Measurements from ENCODE around the gene KERA. TPM values are rescaled to one million over a fixed set of nuclear protein-coding genes. Genes with fewer than 3 reads are reported as not detected.

The KERA gene
- total RNA-seq, 1 experiment from 2014 or later: not detected

- intact Hi-C loops (cut with micrococcal nuclease; ENCODE audit: unreplicated experiment): no loop called here
Observed at GRCh38 chr12:91001306-91001705, 56.5 kb downstream of the KERA start.

More at GRCh38 chr12:91001306-91001705, 56.5 kb downstream of the KERA start:
- H3F3A ChIP-seq (ENCODE audit: insufficient read depth, low read depth): no peaks in the 10 kb centered on the region
- H3K36me3 ChIP-seq (ENCODE audit: low read depth): no peaks in the 10 kb centered on the region
- no peaks in the 10 kb centered on the region for H3K27me3 ChIP-seq (ENCODE audit: insufficient read depth, low read depth)
- BruUV-seq (replicated peaks): no TSS peak
- H3K4me2 ChIP-seq: no peak overlapping the region
- no peak overlapping the region for H3K4me3 ChIP-seq
- CTCF ChIA-PET: no interaction called here
- no peaks in the 10 kb centered on the region for H3K9me3 ChIP-seq (ENCODE audit: insufficient read depth, low read depth)
- H3K79me2 ChIP-seq (ENCODE audit: low read depth): no peaks in the 10 kb centered on the region
- H3K4me1 ChIP-seq (replicated peaks; ENCODE audit: insufficient read depth): peaks cover 31% of the 10 kb centered on the region
- H4K20me1 ChIP-seq (ENCODE audit: insufficient read depth): no peaks in the 10 kb centered on the region
- H3K9me2 ChIP-seq (ENCODE audit: insufficient read depth): no peaks in the 10 kb centered on the region
- TF ChIP-seq EZH2 (IDR thresholded peaks at IDR 0.05; ENCODE audit: low read depth) (no peak), CTCF (conservative IDR thresholded peaks at IDR 0.05) (no peak)
- POLR2A ChIA-PET (ENCODE audit: unreplicated experiment): no interaction called here
- H3K27ac ChIP-seq: no peak overlapping the region
- DNase-seq: peak in 1 of 2 experiments; percentile 38
- no peak overlapping the region for H2AFZ ChIP-seq

Other genes starting within 250 kb of the KERA start
- not detected in 2 replicates for gene CCER1, start 102.8 kb downstream of the KERA start, total RNA-seq (2021)
- not detected in 2 replicates for gene EPYC, start 53.1 kb downstream of the KERA start, total RNA-seq (2021)
- gene LUM, start 53.5 kb upstream of the KERA start, total RNA-seq (2021): not detected in 2 replicates
- gene DCN, start 124.8 kb upstream of the KERA start, total RNA-seq (2021): not detected in 2 replicates